ENCODE data around the gene PHF24. TPM values are rescaled to one million over a fixed set of nuclear protein-coding genes. Genes with fewer than 3 reads are reported as not detected.

PHF24 gene
- total and polyA plus RNA-seq, 2 of the 4 experiments (the other 2 are of a cell fraction) = 0.02 TPM; not detected in 1

DNA sequence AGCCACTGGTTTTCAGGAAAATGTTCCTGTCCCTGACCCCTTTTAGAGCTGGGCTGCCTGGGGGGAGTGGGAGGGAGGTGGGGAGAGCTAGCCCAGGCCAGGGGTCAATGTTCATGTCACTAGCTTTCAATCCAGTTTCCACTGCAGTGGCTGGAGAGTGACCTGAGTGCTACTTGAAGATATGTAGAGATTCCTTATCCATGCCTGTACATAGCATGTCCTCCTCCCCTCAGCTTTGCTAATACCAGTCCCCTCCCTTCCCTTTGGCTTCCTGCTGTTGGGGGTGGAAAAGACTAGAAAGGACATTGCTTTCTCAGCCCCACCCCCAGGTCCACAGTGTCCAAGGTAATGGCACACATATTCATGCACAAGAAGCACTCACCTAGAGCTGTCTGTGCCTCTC lies 39.3 kb downstream of the PHF24 start:
- Histone ChIP-seq H3K9ac (ENCODE audit: low read depth, low read length) (no peak overlapping the region), H2AK9ac (replicated peaks; ENCODE audit: low read depth, low read length, poor library complexity) (no peak overlapping the region), H4K5ac (ENCODE audit: low read depth, low read length) (no peak overlapping the region), H2BK15ac (ENCODE audit: low read depth, low read length) (no peak overlapping the region), H3K79me1 (ENCODE audit: low read depth in 1 of 2, low read length in 2 of 2) (peaks cover 6 to 43% of the 10 kb centered on the region in 2 experiments), H3K23ac (ENCODE audit: low read depth, low read length) (no peak overlapping the region), H3K4me2 (ENCODE audit: low read depth, low read length) (no peak overlapping the region), H4K20me1 (ENCODE audit: insufficient read depth, low read length) (no peaks in the 10 kb centered on the region), H2BK5ac (ENCODE audit: low read depth, low read length, poor library complexity, severe bottlenecking) (no peak overlapping the region), H2BK20ac (ENCODE audit: low read depth, low read length) (no peak overlapping the region), H3K18ac (ENCODE audit: low read depth, low read length) (no peak overlapping the region), H3K9me3 (ENCODE audit: control insufficient read depth, insufficient read depth, low read length) (no peaks in the 10 kb centered on the region), H3K27me3 (ENCODE audit: control insufficient read depth, insufficient read depth, low read length) (no peaks in the 10 kb centered on the region), H3K9me1 (ENCODE audit: insufficient read depth, low read length) (peaks cover 34% of the 10 kb centered on the region), H3K36me3 (ENCODE audit: control insufficient read depth, insufficient read depth, low read length) (peaks cover 19% of the 10 kb centered on the region), H3K4me3 (ENCODE audit: insufficient read depth, low read depth, low read length) (no peak overlapping the region), H2AK5ac (ENCODE audit: low read depth, low read length) (no peak overlapping the region), H2AFZ (replicated peaks; ENCODE audit: low read length, poor library complexity) (no peak overlapping the region), H3K4ac (ENCODE audit: low read depth, low read length) (no peak overlapping the region), H3K27ac (ENCODE audit: insufficient read depth, low read length) (no peak overlapping the region), H3K14ac (replicated peaks; ENCODE audit: low read depth, low read length) (no peak overlapping the region), H3K56ac (ENCODE audit: extremely low read depth, insufficient read depth, low read length) (no peak overlapping the region), H3K4me1 (ENCODE audit: control insufficient read depth, insufficient read depth, low read length) (peaks cover 32% of the 10 kb centered on the region), H2BK120ac (ENCODE audit: low read depth, low read length) (no peak overlapping the region), H4K91ac (ENCODE audit: insufficient read depth, low read depth, low read length) (no peak overlapping the region), H4K8ac (ENCODE audit: low read depth in 2 of 2, low read length in 2 of 2) (no peak overlapping the region)
- no TSS peak for BruUV-seq (replicated peaks)
- DNase-seq (no peak), ATAC-seq (ENCODE audit: low read depth) (no peak)
- dilution Hi-C loops (cut with HindIII; ENCODE audit: low sequenced_read_pairs, unreplicated experiment) = no loop called here
- in situ Hi-C loops (cut with MboI; ENCODE audit: low sequenced_read_pairs) = no loop called here
- TF ChIP-seq MAZ (IDR thresholded peaks at IDR 0.05; ENCODE audit: borderline replicate concordance, low read depth, low read length) = no peak
- TF ChIP-seq, protein P1, sequence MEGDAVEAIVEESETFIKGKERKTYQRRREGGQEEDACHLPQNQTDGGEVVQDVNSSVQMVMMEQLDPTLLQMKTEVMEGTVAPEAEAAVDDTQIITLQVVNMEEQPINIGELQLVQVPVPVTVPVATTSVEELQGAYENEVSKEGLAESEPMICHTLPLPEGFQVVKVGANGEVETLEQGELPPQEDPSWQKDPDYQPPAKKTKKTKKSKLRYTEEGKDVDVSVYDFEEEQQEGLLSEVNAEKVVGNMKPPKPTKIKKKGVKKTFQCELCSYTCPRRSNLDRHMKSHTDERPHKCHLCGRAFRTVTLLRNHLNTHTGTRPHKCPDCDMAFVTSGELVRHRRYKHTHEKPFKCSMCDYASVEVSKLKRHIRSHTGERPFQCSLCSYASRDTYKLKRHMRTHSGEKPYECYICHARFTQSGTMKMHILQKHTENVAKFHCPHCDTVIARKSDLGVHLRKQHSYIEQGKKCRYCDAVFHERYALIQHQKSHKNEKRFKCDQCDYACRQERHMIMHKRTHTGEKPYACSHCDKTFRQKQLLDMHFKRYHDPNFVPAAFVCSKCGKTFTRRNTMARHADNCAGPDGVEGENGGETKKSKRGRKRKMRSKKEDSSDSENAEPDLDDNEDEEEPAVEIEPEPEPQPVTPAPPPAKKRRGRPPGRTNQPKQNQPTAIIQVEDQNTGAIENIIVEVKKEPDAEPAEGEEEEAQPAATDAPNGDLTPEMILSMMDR (conservative IDR thresholded peaks at IDR 0.05; ENCODE audit: low read depth, low read length) = no peak
- TF ChIP-seq CHD1 (IDR thresholded peaks at IDR 0.05; ENCODE audit: low read depth, low read length) = no peak
- no peak for TF ChIP-seq POLR2A (IDR thresholded peaks at IDR 0.05; ENCODE audit: low read depth, low read length)
- TF ChIP-seq FOS (IDR thresholded peaks at IDR 0.05; ENCODE audit: low read depth, low read length) = no peak
- TF ChIP-seq, protein P2, sequence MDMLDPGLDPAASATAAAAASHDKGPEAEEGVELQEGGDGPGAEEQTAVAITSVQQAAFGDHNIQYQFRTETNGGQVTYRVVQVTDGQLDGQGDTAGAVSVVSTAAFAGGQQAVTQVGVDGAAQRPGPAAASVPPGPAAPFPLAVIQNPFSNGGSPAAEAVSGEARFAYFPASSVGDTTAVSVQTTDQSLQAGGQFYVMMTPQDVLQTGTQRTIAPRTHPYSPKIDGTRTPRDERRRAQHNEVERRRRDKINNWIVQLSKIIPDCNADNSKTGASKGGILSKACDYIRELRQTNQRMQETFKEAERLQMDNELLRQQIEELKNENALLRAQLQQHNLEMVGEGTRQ (IDR thresholded peaks at IDR 0.05; ENCODE audit: low read depth, low read length) = no peak
- TF ChIP-seq RAD21 (IDR thresholded peaks at IDR 0.05; ENCODE audit: low read length) = no peak
- no peak for TF ChIP-seq MXI1 (IDR thresholded peaks at IDR 0.05; ENCODE audit: borderline replicate concordance, low read depth, low read length)
- TF ChIP-seq CEBPB (IDR thresholded peaks at IDR 0.05; ENCODE audit: low read depth, low read length) = no peak
- TF ChIP-seq, protein P3, sequence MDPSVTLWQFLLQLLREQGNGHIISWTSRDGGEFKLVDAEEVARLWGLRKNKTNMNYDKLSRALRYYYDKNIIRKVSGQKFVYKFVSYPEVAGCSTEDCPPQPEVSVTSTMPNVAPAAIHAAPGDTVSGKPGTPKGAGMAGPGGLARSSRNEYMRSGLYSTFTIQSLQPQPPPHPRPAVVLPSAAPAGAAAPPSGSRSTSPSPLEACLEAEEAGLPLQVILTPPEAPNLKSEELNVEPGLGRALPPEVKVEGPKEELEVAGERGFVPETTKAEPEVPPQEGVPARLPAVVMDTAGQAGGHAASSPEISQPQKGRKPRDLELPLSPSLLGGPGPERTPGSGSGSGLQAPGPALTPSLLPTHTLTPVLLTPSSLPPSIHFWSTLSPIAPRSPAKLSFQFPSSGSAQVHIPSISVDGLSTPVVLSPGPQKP (IDR thresholded peaks at IDR 0.05; ENCODE audit: borderline replicate concordance, low read depth, low read length) = no peak
- TF ChIP-seq NFE2L2 (IDR thresholded peaks at IDR 0.05; ENCODE audit: low read depth, low read length) = no peak
- no peak for TF ChIP-seq SMC3 (IDR thresholded peaks at IDR 0.05; ENCODE audit: low read depth, low read length)
- no peak for TF ChIP-seq RCOR1 (IDR thresholded peaks at IDR 0.05; ENCODE audit: insufficient replicate concordance, low read length)
- no peak for TF ChIP-seq BHLHE40 (IDR thresholded peaks at IDR 0.05; ENCODE audit: low read depth, low read length)
- no peak for TF ChIP-seq RFX5 (IDR thresholded peaks at IDR 0.05; ENCODE audit: low read depth, low read length)
- TF ChIP-seq MAFK (IDR thresholded peaks at IDR 0.05; ENCODE audit: low read depth, low read length) = no peak
- POLR2A ChIA-PET (ENCODE audit: unreplicated experiment) = interaction anchor here (0.5 to 0.6 kb wide), 2 partner anchors 85 to 733 kb away, joined by 3 to 4 read pairs; no protein-coding TSS in a partner anchor
- CTCF ChIA-PET = interaction anchor here (0.8 to 1.4 kb wide), 2 partner anchors 31 to 441 kb away, joined by 3 read pairs; no protein-coding TSS in a partner anchor
- intact Hi-C loops (cut with micrococcal nuclease) = no loop called here
